Ectodermal cell (in vitro differentiated cells): Measurements from ENCODE around the gene GZF1.

Experiments
- H3K27ac ChIP-seq: 2 replicates; pipeline ENCODE4 v1.7.0; 2013; ENCODE audit warnings: mild to moderate bottlenecking, low read depth, low read length; ENCODE audit not compliant: insufficient read depth, poor library complexity, severe bottlenecking
- H3K27me3 ChIP-seq: 2 replicates; pipeline ENCODE4 v1.7.0; 2013; ENCODE audit warnings: mild to moderate bottlenecking, low read length; ENCODE audit not compliant: insufficient read depth, control insufficient read depth, poor library complexity, severe bottlenecking
- H3K36me3 ChIP-seq: one replicate; pipeline ENCODE4 v1.7.0; 2013; ENCODE audit warnings: low read length; ENCODE audit not compliant: control insufficient read depth, insufficient read depth
- H3K4me1 ChIP-seq: one replicate; pipeline ENCODE4 v1.7.0; 2013; ENCODE audit warnings: low read length; ENCODE audit not compliant: control insufficient read depth, insufficient read depth
- H3K4me3 ChIP-seq: 2 replicates; pipeline ENCODE4 v1.7.0; 2013; ENCODE audit warnings: low read depth, low read length, control low read depth; ENCODE audit not compliant: insufficient read depth
- H3K9me3 ChIP-seq: 2 replicates; pipeline ENCODE4 v1.7.0; 2013; ENCODE audit warnings: mild to moderate bottlenecking, low read length, moderate library complexity; ENCODE audit not compliant: control insufficient read depth
- WGBS, 2 experiments: methylation state at CpG; one replicate each; pipeline ENCODE4 v1.1.7; 2013; ENCODE audit warnings: missing lambda C conversion rate in 2 of 2; 5-methylcytosine and 5-hydroxymethylcytosine counted together

GZF1 gene

GRCh38 chr20:23327617-23328333 is 34.2 kb upstream of the GZF1 start:
- 95 to 96% methylated on average over 15 of the region's 15 CpGs for WGBS, 2 experiments
- Histone ChIP-seq H3K4me3 (no peak overlapping the region), H3K27ac (no peak overlapping the region), H3K36me3 (no peaks in the 10 kb centered on the region), H3K27me3 (no peaks in the 10 kb centered on the region), H3K4me1 (peaks cover 7% of the 10 kb centered on the region), H3K9me3 (no peaks in the 10 kb centered on the region)

DNA sequence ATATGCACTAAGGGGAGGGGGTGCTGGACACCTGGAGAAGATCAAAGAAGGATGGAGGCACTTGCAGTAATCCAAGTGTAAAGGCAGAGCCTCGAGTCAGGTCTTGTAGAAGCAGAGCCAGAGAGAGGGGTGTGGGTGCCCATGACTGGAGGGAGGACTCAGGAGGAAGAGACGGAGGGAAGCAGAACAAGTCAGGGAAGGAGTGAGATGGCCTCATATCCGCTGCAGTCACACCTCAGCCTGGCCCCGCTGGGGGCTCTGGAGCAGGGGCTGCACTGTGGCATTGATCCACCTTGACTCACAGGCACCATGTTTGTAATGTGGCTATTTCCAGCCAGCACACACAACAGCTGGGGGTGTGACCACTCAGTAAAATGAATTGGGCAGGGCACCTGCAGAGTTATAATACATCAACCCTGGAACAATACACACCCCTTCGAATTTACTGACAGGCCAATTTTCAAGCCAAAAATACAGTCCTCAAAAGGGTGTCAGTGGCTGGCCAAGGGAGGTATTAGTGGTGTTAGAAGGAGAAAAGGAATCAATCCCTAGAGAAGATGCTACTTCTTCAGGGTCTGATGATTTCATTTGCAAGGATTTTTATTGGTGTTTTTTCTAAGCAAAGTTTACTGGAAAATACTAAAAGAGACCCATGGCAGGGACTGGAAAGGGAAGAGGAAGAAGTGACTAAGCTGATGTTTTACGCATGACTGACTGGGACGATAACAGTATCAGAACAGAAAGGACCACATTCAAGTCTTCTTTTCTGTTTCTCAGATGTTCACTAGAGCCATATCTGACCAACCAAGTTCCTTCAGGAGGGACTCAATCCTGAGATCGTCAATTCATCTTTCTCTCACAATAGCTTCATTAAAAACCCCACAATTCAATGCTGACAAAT is 30.3 kb upstream of the GZF1 start:
- H3K4me3 ChIP-seq, result no peak overlapping the region
- 87 to 91% methylated on average over 7 to 8 of the region's 8 CpGs for whole genome bisulfite sequencing, 2 experiments
- no peak overlapping the region for H3K27ac ChIP-seq
- no peaks in the 10 kb centered on the region for H3K9me3 ChIP-seq
- H3K4me1 ChIP-seq, result no peaks in the 10 kb centered on the region
- no peaks in the 10 kb centered on the region for H3K36me3 ChIP-seq
- no peaks in the 10 kb centered on the region for H3K27me3 ChIP-seq

DNA sequence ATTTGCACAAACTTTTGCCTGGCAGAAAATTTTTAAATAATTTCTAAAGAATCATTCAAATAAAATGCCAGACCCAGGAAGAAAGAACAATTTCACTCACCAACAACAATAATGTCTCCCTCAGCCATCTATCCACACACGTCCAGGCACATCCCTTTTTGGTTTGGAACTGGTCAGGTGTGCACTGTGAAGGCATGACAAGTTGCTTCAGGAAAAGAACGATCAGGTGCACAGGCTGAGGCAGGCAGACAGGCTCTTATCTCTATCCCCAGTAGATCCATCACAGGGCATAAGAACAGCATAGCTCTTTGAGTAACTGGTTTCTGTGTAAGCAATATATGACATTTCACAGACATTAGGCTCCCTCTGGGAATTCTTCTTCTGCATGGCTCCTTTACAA is 29.5 kb upstream of the GZF1 start:
- Histone ChIP-seq H3K4me1 (peaks cover 3% of the 10 kb centered on the region), H3K4me3 (no peak overlapping the region), H3K27me3 (no peaks in the 10 kb centered on the region), H3K27ac (no peak overlapping the region), H3K36me3 (no peaks in the 10 kb centered on the region), H3K9me3 (no peaks in the 10 kb centered on the region)
- 87 to 93% methylated on average over 2 of the region's 2 CpGs for WGBS, 2 experiments

GRCh38 chr20:23334111-23334510 is 27.9 kb upstream of the GZF1 start:
- no peaks in the 10 kb centered on the region for H3K36me3 ChIP-seq
- 83% methylated on average over 3 of the region's 3 CpGs for WGBS, 2 experiments
- no peaks in the 10 kb centered on the region for H3K9me3 ChIP-seq
- no peak overlapping the region for H3K4me3 ChIP-seq
- H3K4me1 ChIP-seq, result peaks cover 6% of the 10 kb centered on the region
- H3K27ac ChIP-seq, result no peak overlapping the region
- H3K27me3 ChIP-seq, result no peaks in the 10 kb centered on the region

DNA sequence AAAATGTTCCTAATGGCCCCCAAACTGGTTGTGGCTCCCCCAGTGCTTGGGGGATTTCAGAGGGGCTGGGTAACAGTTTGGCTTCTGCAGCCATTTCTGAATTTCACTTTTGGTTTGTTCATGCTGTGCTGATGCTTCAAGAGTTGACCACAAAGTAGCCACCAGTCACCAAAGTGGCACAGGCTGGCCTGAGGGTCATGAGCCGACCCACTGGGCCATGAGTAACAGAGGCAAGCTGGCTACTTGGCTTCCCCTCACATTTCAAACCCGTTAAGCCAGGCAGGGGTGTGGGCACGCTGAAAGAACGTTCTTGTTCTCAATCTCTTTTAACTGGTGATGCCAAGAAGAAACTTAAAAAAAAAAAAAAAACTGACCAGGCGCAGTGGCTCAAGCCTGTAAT is 26.5 kb upstream of the GZF1 start:
- no peaks in the 10 kb centered on the region for H3K36me3 ChIP-seq
- H3K9me3 ChIP-seq, result no peaks in the 10 kb centered on the region
- H3K4me1 ChIP-seq, result peaks cover 6% of the 10 kb centered on the region
- H3K27ac ChIP-seq, result no peak overlapping the region
- H3K27me3 ChIP-seq, result no peaks in the 10 kb centered on the region
- 84 to 91% methylated on average over 5 of the region's 5 CpGs for WGBS, 2 experiments
- H3K4me3 ChIP-seq, result no peak overlapping the region

DNA sequence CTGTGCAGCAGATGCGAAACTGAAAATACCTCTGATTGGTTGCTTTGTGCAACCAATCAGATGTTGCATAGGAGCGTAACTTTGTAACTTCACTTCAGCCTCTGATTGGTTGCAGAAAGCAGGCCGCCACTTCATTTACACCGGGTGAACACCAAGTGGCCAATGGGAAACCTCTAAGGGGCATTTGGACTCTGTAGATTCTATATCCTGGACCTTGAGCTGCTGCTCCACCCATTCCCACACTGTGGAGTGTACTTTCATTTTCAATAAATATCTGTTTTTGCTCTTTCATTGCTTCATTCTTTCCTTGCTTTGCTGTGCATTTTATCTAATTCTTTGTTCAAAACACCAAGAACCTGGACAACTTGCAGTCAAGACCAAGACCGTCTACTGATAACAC is 25.5 kb upstream of the GZF1 start:
- H3K36me3 ChIP-seq, result no peaks in the 10 kb centered on the region
- no peak overlapping the region for H3K4me3 ChIP-seq
- no peak overlapping the region for H3K27ac ChIP-seq
- peaks cover 6% of the 10 kb centered on the region for H3K4me1 ChIP-seq
- H3K27me3 ChIP-seq, result no peaks in the 10 kb centered on the region
- 95 to 96% methylated on average over 5 of the region's 5 CpGs for WGBS, 2 experiments
- no peaks in the 10 kb centered on the region for H3K9me3 ChIP-seq

DNA sequence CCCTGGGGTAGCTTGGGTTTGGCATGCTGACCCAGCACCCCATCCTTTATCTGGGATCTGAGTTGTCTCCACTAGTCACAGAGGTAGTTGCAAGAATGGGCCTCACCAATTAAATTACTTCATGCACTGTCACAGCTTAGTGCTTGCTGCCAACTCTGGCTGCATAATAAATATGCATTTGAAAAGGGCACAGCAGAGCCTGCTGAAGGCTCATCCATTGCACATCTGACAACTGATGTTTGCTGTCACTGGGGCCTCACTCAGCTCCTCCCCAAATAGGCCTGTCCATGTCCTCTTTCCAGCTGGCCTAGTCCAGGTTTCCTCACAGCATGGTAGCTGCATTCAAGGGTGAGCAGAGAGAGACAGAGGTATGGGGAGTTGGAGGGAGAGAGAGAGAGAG is 24.7 kb upstream of the GZF1 start:
- Histone ChIP-seq H3K27me3 (no peaks in the 10 kb centered on the region), H3K36me3 (no peaks in the 10 kb centered on the region), H3K9me3 (no peaks in the 10 kb centered on the region), H3K4me3 (no peak overlapping the region), H3K27ac (no peak overlapping the region), H3K4me1 (peaks cover 6% of the 10 kb centered on the region)

DNA sequence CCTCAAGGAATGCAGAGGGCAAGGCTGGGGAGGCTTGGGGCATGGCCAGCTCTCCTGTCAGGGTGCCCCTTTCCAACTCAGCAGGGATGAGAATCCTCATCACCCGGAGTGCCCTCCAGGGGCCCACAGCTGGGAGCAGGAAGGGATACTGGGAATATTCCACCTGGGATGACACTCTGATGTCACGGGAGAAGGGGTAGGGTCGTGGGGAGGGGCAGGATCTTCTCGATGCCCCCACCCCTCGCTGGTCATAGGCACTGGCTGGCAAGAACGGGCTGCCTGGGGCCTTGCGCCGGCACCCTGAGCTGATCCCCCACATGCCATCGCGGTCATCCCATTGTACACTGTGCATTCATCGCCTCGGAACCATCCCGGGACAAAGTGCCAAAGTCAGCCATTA is 22.0 kb upstream of the GZF1 start:
- no peak overlapping the region for H3K4me3 ChIP-seq
- H3K36me3 ChIP-seq, result no peaks in the 10 kb centered on the region
- H3K9me3 ChIP-seq, result no peaks in the 10 kb centered on the region
- no peaks in the 10 kb centered on the region for H3K27me3 ChIP-seq
- 86 to 89% methylated on average over 13 of the region's 13 CpGs for WGBS, 2 experiments
- H3K27ac ChIP-seq, result no peak overlapping the region
- H3K4me1 ChIP-seq, result peaks cover 6% of the 10 kb centered on the region

GRCh38 chr20:23340524-23340923 is 21.5 kb upstream of the GZF1 start:
- Histone ChIP-seq H3K27me3 (no peaks in the 10 kb centered on the region), H3K27ac (no peak overlapping the region), H3K36me3 (no peaks in the 10 kb centered on the region), H3K4me1 (peaks cover 6% of the 10 kb centered on the region), H3K4me3 (no peak overlapping the region), H3K9me3 (no peaks in the 10 kb centered on the region)
- 56 to 57% methylated on average over 9 of the region's 9 CpGs for WGBS, 2 experiments

- H3K4me1 ChIP-seq, result peaks cover 6% of the 10 kb centered on the region
- no peaks in the 10 kb centered on the region for H3K27me3 ChIP-seq
- H3K4me3 ChIP-seq, result no peak overlapping the region
- H3K9me3 ChIP-seq, result no peaks in the 10 kb centered on the region
- no peaks in the 10 kb centered on the region for H3K36me3 ChIP-seq
- no peak overlapping the region for H3K27ac ChIP-seq
- WGBS, 2 experiments, result 70 to 80% methylated on average over 2 of the region's 2 CpGs
These were observed 20.9 kb upstream of the GZF1 start for GRCh38 chr20:23341073-23341472.
